Liver (tissue), 9 donors: ENCODE measurements around the gene ING1. TPM values are rescaled to one million over a fixed set of nuclear protein-coding genes. Genes with fewer than 3 reads are reported as not detected.

ENCODE experiments used
- DNase-seq: peaks from one replicate; pipeline ENCODE4 v3.0.0-alpha.2; 2017; ENCODE audit warnings: low spot score
- H3K27ac ChIP-seq, 2 donors: one replicate each; pipeline ENCODE4 v1.7.0; 2013; ENCODE audit warnings: inconsistent platforms in 2 of 2, low read length in 2 of 2, control low read depth in 1 of 2, low read depth in 1 of 2, mild to moderate bottlenecking in 1 of 2
- H3K27me3 ChIP-seq, 4 donors: one replicate each; pipeline versions ENCODE4 v1.6.1 to v1.7.0; 2013; ENCODE audit warnings: low read length in 3 of 4, inconsistent platforms in 1 of 4, mild to moderate bottlenecking in 1 of 4, moderate library complexity in 1 of 4; ENCODE audit not compliant: control insufficient read depth in 4 of 4, insufficient read depth in 4 of 4
- H3K36me3 ChIP-seq, 4 donors: one replicate each; pipeline versions ENCODE4 v1.6.1 to v1.7.0; 2013; ENCODE audit warnings: low read length in 3 of 4, mild to moderate bottlenecking in 3 of 4, low read depth in 1 of 4, moderate library complexity in 1 of 4; ENCODE audit not compliant: control insufficient read depth in 4 of 4, insufficient read depth in 3 of 4
- H3K4me1 ChIP-seq, 4 donors: one replicate each; pipeline versions ENCODE4 v1.6.1 to v1.7.0; 2013; ENCODE audit warnings: low read length in 3 of 4, mild to moderate bottlenecking in 3 of 4, moderate library complexity in 1 of 4; ENCODE audit not compliant: control insufficient read depth in 4 of 4, insufficient read depth in 4 of 4
- H3K4me3 ChIP-seq, 3 donors: one replicate each; pipeline versions ENCODE4 v1.6.1 to v1.7.0; 2013; ENCODE audit warnings: low read length in 3 of 3, control low read depth in 1 of 3, low read depth in 1 of 3, mild to moderate bottlenecking in 1 of 3
- H3K9ac ChIP-seq, 2 donors: one replicate each; pipeline ENCODE4 v1.7.0; 2013; ENCODE audit warnings: low read length in 2 of 2, mild to moderate bottlenecking in 2 of 2, moderate library complexity in 2 of 2, control low read depth in 1 of 2, low read depth in 1 of 2
- H3K9me3 ChIP-seq, 4 donors: one replicate each; pipeline versions ENCODE4 v1.6.1 to v1.7.0; 2013; ENCODE audit warnings: low read length in 3 of 4; ENCODE audit not compliant: control insufficient read depth in 4 of 4
- ATF3 ChIP-seq: IDR thresholded peaks from 2 replicates; pipeline ENCODE4 v1.6.1; 2016; ENCODE audit warnings: antibody characterized with exemption
- CTCF ChIP-seq: fragments of 150-350 bp; IDR thresholded peaks from 2 replicates; pipeline ENCODE4 v1.5.1; 2017; ENCODE audit warnings: improper control_type of control experiment, low read depth, low read length; ENCODE audit not compliant: missing input control
- EGR1 ChIP-seq, 2 donors: IDR thresholded peaks; 2 replicates each; pipeline ENCODE4 v1.6.1; 2016 to 2018; ENCODE audit warnings: antibody characterized with exemption in 2 of 2, low read depth in 2 of 2
- FOXA1 ChIP-seq: IDR thresholded peaks from 2 replicates; pipeline ENCODE4 v1.6.1; 2016; ENCODE audit warnings: antibody characterized with exemption
- FOXA2 ChIP-seq: IDR thresholded peaks from 2 replicates; pipeline ENCODE4 v1.6.1; 2016; ENCODE audit warnings: antibody characterized with exemption
- GABPA ChIP-seq, 2 donors: IDR thresholded peaks in 1 of 2; conservative IDR thresholded peaks in 1 of 2; 2 replicates each; pipeline ENCODE4 v1.6.1; 2016; ENCODE audit warnings: antibody characterized with exemption in 2 of 2, mild to moderate bottlenecking in 1 of 2, moderate library complexity in 1 of 2
- HNF4A ChIP-seq, 2 donors: conservative IDR thresholded peaks; 2 replicates each; pipeline ENCODE4 v1.6.1; 2016; ENCODE audit warnings: antibody characterized with exemption in 2 of 2, mild to moderate bottlenecking in 2 of 2
- HNF4G ChIP-seq: IDR thresholded peaks from 2 replicates; pipeline ENCODE4 v1.6.1; 2016; ENCODE audit warnings: antibody characterized with exemption
- JUND ChIP-seq, 2 donors: IDR thresholded peaks; 2 replicates each; pipeline ENCODE4 v1.6.1; 2016; ENCODE audit warnings: antibody characterized with exemption in 2 of 2
- MAX ChIP-seq: IDR thresholded peaks from 2 replicates; pipeline ENCODE4 v1.6.1; 2016; ENCODE audit warnings: antibody characterized with exemption
- NR2F2 ChIP-seq: IDR thresholded peaks from 2 replicates; pipeline ENCODE4 v1.6.1; 2016; ENCODE audit warnings: antibody characterized with exemption
- RAD21 ChIP-seq, 2 donors: IDR thresholded peaks; 2 replicates each; pipeline ENCODE4 v1.6.1; 2016; ENCODE audit warnings: antibody characterized with exemption in 2 of 2, mild to moderate bottlenecking in 2 of 2
- REST ChIP-seq: IDR thresholded peaks from 2 replicates; pipeline ENCODE4 v1.6.1; 2016; ENCODE audit warnings: antibody characterized with exemption, mild to moderate bottlenecking
- RXRA ChIP-seq, 2 donors: IDR thresholded peaks; 2 replicates each; pipeline ENCODE4 v1.6.1; 2017 to 2018; ENCODE audit warnings: antibody characterized with exemption in 2 of 2, mild to moderate bottlenecking in 1 of 2
- SP1 ChIP-seq: IDR thresholded peaks from 2 replicates; pipeline ENCODE4 v1.6.1; 2018; ENCODE audit warnings: antibody characterized with exemption, mild to moderate bottlenecking
- TAF1 ChIP-seq: conservative IDR thresholded peaks from 2 replicates; pipeline ENCODE4 v1.6.1; 2016; ENCODE audit warnings: antibody characterized with exemption, mild to moderate bottlenecking
- YY1 ChIP-seq: IDR thresholded peaks from 2 replicates; pipeline ENCODE4 v1.6.1; 2016; ENCODE audit warnings: antibody characterized with exemption, mild to moderate bottlenecking
- ZBTB33 ChIP-seq: IDR thresholded peaks from 2 replicates; pipeline ENCODE4 v1.6.1; 2016; ENCODE audit warnings: antibody characterized with exemption
- WGBS: extraction: QIAGEN DNeasy Blood & Tissue Kit; methylation state at CpG from one replicate; pipeline ENCODE4 v1.1.7; 2013; 5-methylcytosine and 5-hydroxymethylcytosine counted together
- polyA plus RNA-seq, 2 donors: library from polyadenylated mRNA; stranded (reverse) in 1 of 2; unstranded in 1 of 2; fragments of 200-250 nt in 1 of 2; fragments of >200 nt in 1 of 2; fragmentation: Nextera tagmentation in 1 of 2; extraction: Ambion mirVana in 1 of 2; gene quantifications; one replicate each; pipeline versions ENCODE4 v1.2.1 to v1.2.3, GENCODE V29; 2013 to 2015
- total RNA-seq, 2 donors: library from RNA; depleted of rRNA; stranded (reverse); fragments of >200 nt; gene quantifications; one replicate each; pipeline ENCODE4 v1.2.3, GENCODE V29; 2014
- donor health status: healthy.
- donor health status: healthy.
- donor health status: healthy.
- donor health status: healthy.
- donor health status: healthy.

The ING1 gene
- total and polyA plus RNA-seq, 4 donors = 7.5 to 14.1 (median 9.1) TPM

- no peaks in the 10 kb centered on the region for H3K9me3 ChIP-seq
- H3K27me3 ChIP-seq = no peaks in the 10 kb centered on the region
- no peak overlapping the region for H3K9ac ChIP-seq
- DNase-seq = no peak
- no peak overlapping the region for H3K27ac ChIP-seq
- no peaks in the 10 kb centered on the region for H3K36me3 ChIP-seq
- WGBS = 94% methylated on average over 6 of the region's 6 CpGs
- H3K4me3 ChIP-seq = no peak overlapping the region
- H3K4me1 ChIP-seq = no peaks in the 10 kb centered on the region
- TF ChIP-seq JUND (IDR thresholded peaks at IDR 0.05) (no peak), EGR1 (IDR thresholded peaks at IDR 0.05; ENCODE audit: low read depth in 2 of 2) (no peak), ZBTB33 (no peak), ATF3 (no peak), MAX (no peak), RAD21 (IDR thresholded peaks at IDR 0.05) (no peak), TAF1 (no peak), RXRA (IDR thresholded peaks at IDR 0.05) (no peak), YY1 (no peak), SP1 (no peak), NR2F2 (no peak), REST (no peak), CTCF (no peak), FOXA1 (no peak), GABPA (IDR thresholded peaks at IDR 0.05 in 1 of 2, conservative IDR thresholded peaks at IDR 0.05 in 1 of 2) (no peak), FOXA2 (no peak), HNF4G (no peak), HNF4A (conservative IDR thresholded peaks at IDR 0.05) (no peak)
These were observed 47.1 kb downstream of the ING1 start for GRCh38 chr13:110760611-110761010.
